Panc1 (cell line): ENCODE results near the gene SCAF8.

ENCODE experiments used
- CTCF ChIP-seq: fragments of 450-650 bp; IDR thresholded peaks from 2 replicates; pipeline ENCODE4 v1.5.1; 2017; ENCODE audit warnings: mild to moderate bottlenecking
- POLR2AphosphoS5 ChIP-seq: IDR thresholded peaks from 2 replicates; pipeline ENCODE4 v1.6.1; 2012; ENCODE audit warnings: mild to moderate bottlenecking, low read depth, low read length, moderate library complexity
- REST ChIP-seq, 2 experiments: IDR thresholded peaks; 2 replicates each; pipeline ENCODE4 v1.6.1; 2011 to 2012; ENCODE audit warnings: low read depth in 2 of 2, control low read depth in 1 of 2, low read length in 1 of 2, mild to moderate bottlenecking in 1 of 2, moderate library complexity in 1 of 2; ENCODE audit not compliant: insufficient read depth in 1 of 2
- SIN3A ChIP-seq: IDR thresholded peaks from 2 replicates; pipeline ENCODE4 v1.6.1; 2012; ENCODE audit warnings: low read depth, mild to moderate bottlenecking, low read length, moderate library complexity, borderline replicate concordance; ENCODE audit not compliant: insufficient read depth
- TCF7L2 ChIP-seq: IDR thresholded peaks from 2 replicates; pipeline ENCODE4 v1.6.1; 2011; ENCODE audit warnings: mild to moderate bottlenecking, low read depth, low read length, inconsistent platforms

- TF ChIP-seq CTCF (no peak), POLR2AphosphoS5 (no peak), REST (IDR thresholded peaks at IDR 0.05; ENCODE audit: insufficient read depth in 1 of 2, low read depth in 2 of 2, low read length in 1 of 2) (no peak), SIN3A (no peak), TCF7L2 (no peak)
Observed at GRCh38 chr6:154878871-154879491, 145.8 kb downstream of the SCAF8 start.
